HEK293 (cell line): ENCODE data around the gene HLF.

Experiments
- CTCF ChIA-PET: fragments of 350-600 bp; formaldehyde crosslinking; extraction: SDS; loops from one replicate; lab custom pipeline; 2021; ENCODE audit warnings: antibody characterized with exemption; lab: Yijun Ruan, JAX
- POLR2A ChIA-PET: fragments of 300-600 bp; formaldehyde crosslinking; extraction: SDS; loops from one replicate; lab custom pipeline; 2020; ENCODE audit warnings: antibody characterized with exemption, inconsistent platforms; lab: Yijun Ruan, JAX
- H3K27ac ChIP-seq: fragments of 200-500 bp; sonication (Bioruptor generic); 2 replicates; pipeline ENCODE4 v1.5.1; 2014; ENCODE audit warnings: low read depth, low read length, control low read depth, inconsistent platforms; ENCODE audit errors: extremely low read depth
- H3K36me3 ChIP-seq, 2 experiments: fragments of 200-500 bp in 1 of 2; sonication (Bioruptor generic) in 1 of 2; 1 replicate in 1 of 2; 2 replicates in 1 of 2; pipeline ENCODE4 v1.5.1; 2014 to 2017; ENCODE audit warnings: inconsistent platforms in 2 of 2, low read length in 2 of 2; ENCODE audit not compliant: control insufficient read depth in 2 of 2, insufficient read depth in 1 of 2
- H3K4me1 ChIP-seq: fragments of 200-500 bp; sonication (Bioruptor generic); 2 replicates; pipeline ENCODE4 v1.5.1; 2014; ENCODE audit warnings: mild to moderate bottlenecking, low read length, inconsistent platforms; ENCODE audit not compliant: control insufficient read depth, insufficient read depth
- H3K4me3 ChIP-seq: 2 replicates; pipeline ENCODE4 v1.5.1; 2011; ENCODE audit warnings: low read depth, mild to moderate bottlenecking, control low read depth, low read length, moderate library complexity
- H3K9me3 ChIP-seq: fragments of 200-500 bp; sonication (Bioruptor generic); 2 replicates; pipeline ENCODE4 v1.5.1; 2014; ENCODE audit warnings: low read depth, low read length, inconsistent platforms; ENCODE audit not compliant: control insufficient read depth, insufficient read depth
- GLI2 ChIP-seq: fragments of 450-650 bp; formaldehyde crosslinking; IDR thresholded peaks from 2 replicates; pipeline ENCODE4; 2017; ENCODE audit warnings: missing biosample characterization, missing genetic modification characterization, low read depth, borderline replicate concordance
- HOXA7 ChIP-seq: sonication (generic); formaldehyde crosslinking; IDR thresholded peaks from 2 replicates; pipeline ENCODE4 v1.8.1; 2022; ENCODE audit warnings: missing genetic modification reagents, borderline replicate concordance
- ZFHX2 ChIP-seq: fragments of 450-650 bp; formaldehyde crosslinking; conservative IDR thresholded peaks from 2 replicates; pipeline ENCODE4 v1.5.1; 2016; ENCODE audit warnings: missing biosample characterization, missing genetic modification characterization
- ZNF23 ChIP-seq: fragments of 450-650 bp; formaldehyde crosslinking; IDR thresholded peaks from 2 replicates; pipeline ENCODE4 v1.5.1; 2016; ENCODE audit warnings: missing biosample characterization, missing genetic modification characterization, borderline replicate concordance
- ZNF292 ChIP-seq: fragments of 450-650 bp; formaldehyde crosslinking; IDR thresholded peaks from 2 replicates; pipeline ENCODE4 v1.5.1; 2016; ENCODE audit warnings: low read depth, missing biosample characterization, missing genetic modification characterization, borderline replicate concordance
- ZNF362 ChIP-seq: fragments of 450-650 bp; formaldehyde crosslinking; IDR thresholded peaks from 2 replicates; pipeline ENCODE4 v1.5.1; 2016; ENCODE audit warnings: missing biosample characterization, missing genetic modification characterization
- ZNF394 ChIP-seq: fragments of 450-650 bp; formaldehyde crosslinking; IDR thresholded peaks from 2 replicates; pipeline ENCODE4 v1.5.1; 2016; ENCODE audit warnings: missing biosample characterization, missing genetic modification characterization, mild to moderate bottlenecking, moderate library complexity, borderline replicate concordance
- ZNF423 ChIP-seq: fragments of 450-650 bp; formaldehyde crosslinking; IDR thresholded peaks from 2 replicates; pipeline ENCODE4 v1.5.1; 2016; ENCODE audit warnings: missing biosample characterization, missing genetic modification characterization
- ZNF473 ChIP-seq: fragments of 450-650 bp; formaldehyde crosslinking; IDR thresholded peaks from 2 replicates; pipeline ENCODE4 v1.5.1; 2017; ENCODE audit warnings: missing biosample characterization, missing genetic modification characterization
- ZNF555 ChIP-seq: fragments of 450-650 bp; formaldehyde crosslinking; conservative IDR thresholded peaks from 2 replicates; pipeline ENCODE4 v1.5.1; 2017; ENCODE audit warnings: missing biosample characterization, mild to moderate bottlenecking, missing genetic modification characterization, inconsistent platforms
- ZNF560 ChIP-seq: fragments of 450-650 bp; formaldehyde crosslinking; IDR thresholded peaks from 2 replicates; pipeline ENCODE4 v1.5.1; 2017; ENCODE audit warnings: missing biosample characterization, missing genetic modification characterization, borderline replicate concordance
- ZNF585B ChIP-seq: fragments of 450-650 bp; formaldehyde crosslinking; IDR thresholded peaks from 2 replicates; pipeline ENCODE4 v1.5.1; 2016; ENCODE audit warnings: missing biosample characterization, missing genetic modification characterization
- ZNF621 ChIP-seq: fragments of 450-650 bp; formaldehyde crosslinking; IDR thresholded peaks from 2 replicates; pipeline ENCODE4 v1.5.1; 2017; ENCODE audit warnings: missing biosample characterization, missing genetic modification characterization
- ZNF639 ChIP-seq: fragments of 450-650 bp; formaldehyde crosslinking; IDR thresholded peaks from 2 replicates; pipeline ENCODE4 v1.5.1; 2016; ENCODE audit warnings: missing biosample characterization, missing genetic modification characterization
- ZNF677 ChIP-seq: fragments of 450-650 bp; IDR thresholded peaks from 2 replicates; pipeline ENCODE4 v1.5.0; 2018; ENCODE audit warnings: missing biosample characterization, mild to moderate bottlenecking, missing genetic modification characterization, moderate library complexity
- ZNF76 ChIP-seq: fragments of 450-650 bp; formaldehyde crosslinking; IDR thresholded peaks from 2 replicates; pipeline ENCODE4; 2016; ENCODE audit warnings: low read depth, missing biosample characterization, missing genetic modification characterization, borderline replicate concordance
- ZSCAN16 ChIP-seq: fragments of 450-650 bp; formaldehyde crosslinking; IDR thresholded peaks from 2 replicates; pipeline ENCODE4 v1.5.1; 2016; ENCODE audit warnings: missing biosample characterization, missing genetic modification characterization
- ZSCAN18 ChIP-seq: fragments of 450-650 bp; formaldehyde crosslinking; IDR thresholded peaks from 2 replicates; pipeline ENCODE4 v1.5.1; 2016; ENCODE audit warnings: missing biosample characterization, missing genetic modification characterization
- ZSCAN4 ChIP-seq: fragments of 450-650 bp; formaldehyde crosslinking; IDR thresholded peaks from 2 replicates; pipeline ENCODE4 v1.5.1; 2017; ENCODE audit warnings: missing biosample characterization, missing genetic modification characterization
- ZSCAN5A ChIP-seq: fragments of 450-650 bp; formaldehyde crosslinking; IDR thresholded peaks from 2 replicates; pipeline ENCODE4 v1.5.1; 2016; ENCODE audit warnings: missing biosample characterization, missing genetic modification characterization

Gene HLF

GRCh38 chr17:55278173-55278961, 13.6 kb downstream of the HLF start:
- Histone ChIP-seq H3K27ac (no peak overlapping the region), H3K9me3 (no peaks in the 10 kb centered on the region), H3K4me1 (no peaks in the 10 kb centered on the region), H3K4me3 (no peak overlapping the region)
- POLR2A ChIA-PET: no interaction called here
- TF ChIP-seq ZNF639 (tag by site-specific recombination) (no peak), ZNF23 (tag by site-specific recombination) (no peak), ZNF473 (tag by site-specific recombination) (no peak), ZSCAN16 (tag by site-specific recombination) (no peak), ZNF677 (tag by site-specific recombination) (no peak), ZNF394 (tag by site-specific recombination) (no peak), ZNF555 (tag by site-specific recombination) (no peak), ZNF76 (tag by site-specific recombination) (no peak), ZNF560 (tag by site-specific recombination) (no peak), ZFHX2 (tag by site-specific recombination) (no peak), ZSCAN4 (tag by site-specific recombination) (no peak), ZNF423 (tag by site-specific recombination) (no peak), ZNF621 (tag by site-specific recombination) (no peak), ZNF585B (tag by site-specific recombination) (no peak), ZNF292 (no peak), ZSCAN5A (tag by site-specific recombination) (no peak), ZSCAN18 (no peak), ZNF362 (no peak), GLI2 (tag by site-specific recombination) (no peak), HOXA7 (CRISPR knock-in tag) (no peak)
- TF ChIP-seq, all 188 proteins: peak for 0
- CTCF ChIA-PET: no interaction called here
- H3K36me3 ChIP-seq: no peaks in the 10 kb centered on the region
